CD4-positive, alpha-beta T cell treated with Interleukin-2 at 100 ng/mL for 4 hours (primary cell): ENCODE measurements around the gene PPP1R37.
"Not testable (repeated sequence)": the region's sequence is repeated elsewhere in the genome, so short reads cannot be mapped to it uniquely, and the experiment has no call there.

Experiments
- DNase-seq: peaks from one replicate; pipeline ENCODE4 v3.0.0-alpha.2; 2020; ENCODE audit warnings: low spot score

PPP1R37 gene

DNA sequence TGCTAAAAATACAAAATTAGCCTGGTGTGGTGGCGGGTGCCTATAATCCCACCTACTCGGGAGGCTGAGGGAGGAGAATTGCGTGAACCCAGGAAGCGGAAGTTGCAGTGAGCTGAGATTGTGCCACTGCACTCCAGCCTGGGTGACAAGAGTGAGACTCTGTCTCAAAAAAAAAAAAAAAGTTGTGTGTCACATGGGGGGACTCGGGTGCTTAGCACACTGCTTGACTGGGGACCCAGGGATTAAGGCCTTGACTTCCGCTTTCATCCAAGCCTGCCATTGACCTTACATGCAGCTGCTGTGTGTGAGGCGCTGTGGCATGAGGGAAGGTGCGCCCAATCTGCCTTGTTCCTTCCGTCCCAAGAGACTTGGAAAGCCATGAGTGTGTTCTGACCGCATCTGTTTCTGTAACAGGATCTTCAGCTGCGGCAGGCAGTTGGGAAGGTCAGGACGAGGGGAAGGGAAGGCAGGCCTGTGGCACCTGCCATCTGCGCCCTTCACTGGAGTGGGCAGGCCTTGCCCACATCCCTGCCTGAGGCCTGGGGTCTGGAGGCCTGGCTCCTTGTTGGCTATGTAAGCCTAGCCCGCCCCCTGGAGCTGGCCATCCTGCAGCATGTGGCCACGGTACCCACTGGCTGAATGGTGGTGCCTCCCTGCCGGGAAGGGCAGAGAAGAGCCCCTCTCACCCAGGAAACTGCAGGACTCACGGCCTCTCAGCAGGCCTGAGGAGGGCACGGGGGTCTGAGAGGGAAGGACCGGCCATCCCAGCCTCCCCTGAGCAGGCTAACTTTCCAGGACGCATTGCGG, 23.0 kb downstream of the PPP1R37 start:
- no peak for DNase-seq

DNA sequence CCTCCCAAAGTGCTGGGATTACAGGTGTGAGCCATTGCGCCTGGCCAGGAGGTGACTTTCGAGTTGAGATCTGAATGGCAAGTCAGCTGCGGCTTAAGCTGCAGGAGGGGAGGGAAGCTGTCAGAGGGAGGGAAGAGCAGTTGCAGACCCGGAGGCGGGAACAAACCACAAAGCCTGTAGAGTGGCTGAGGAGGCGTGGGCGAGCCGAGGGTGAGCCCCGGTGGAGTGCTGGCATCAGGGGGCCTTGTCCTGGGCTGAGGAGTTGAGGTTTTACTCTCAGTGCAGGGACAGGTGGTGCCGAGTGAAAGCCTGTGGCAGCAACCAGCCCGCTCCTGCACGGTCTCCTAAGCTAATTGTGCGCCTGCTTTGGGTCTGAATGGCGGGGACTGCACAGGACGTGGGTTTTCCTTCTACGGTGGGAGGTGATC, 24.2 kb downstream of the PPP1R37 start:
- DNase-seq, result peak; percentile 18

DNA sequence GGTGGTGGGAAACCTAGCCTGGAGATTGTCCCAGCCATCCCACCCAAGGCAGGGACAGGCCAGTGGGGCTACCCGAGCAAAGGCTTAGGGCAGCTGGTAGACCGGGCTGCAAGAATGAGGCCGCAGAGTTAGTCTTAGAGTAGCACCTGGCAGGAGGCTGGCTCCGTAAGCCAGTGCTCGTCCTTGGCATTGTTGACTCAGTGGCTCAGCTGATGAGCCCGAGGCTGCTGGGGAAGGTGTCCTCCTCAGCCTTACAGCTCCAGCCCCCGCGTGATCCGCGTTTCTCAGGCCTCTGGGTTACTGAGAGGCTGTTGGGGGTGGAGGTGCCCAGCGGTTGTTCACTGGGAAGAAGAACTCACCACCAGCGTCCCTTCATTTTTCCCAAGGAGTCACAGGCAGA, 24.7 kb downstream of the PPP1R37 start:
- DNase-seq, result no peak

DNA sequence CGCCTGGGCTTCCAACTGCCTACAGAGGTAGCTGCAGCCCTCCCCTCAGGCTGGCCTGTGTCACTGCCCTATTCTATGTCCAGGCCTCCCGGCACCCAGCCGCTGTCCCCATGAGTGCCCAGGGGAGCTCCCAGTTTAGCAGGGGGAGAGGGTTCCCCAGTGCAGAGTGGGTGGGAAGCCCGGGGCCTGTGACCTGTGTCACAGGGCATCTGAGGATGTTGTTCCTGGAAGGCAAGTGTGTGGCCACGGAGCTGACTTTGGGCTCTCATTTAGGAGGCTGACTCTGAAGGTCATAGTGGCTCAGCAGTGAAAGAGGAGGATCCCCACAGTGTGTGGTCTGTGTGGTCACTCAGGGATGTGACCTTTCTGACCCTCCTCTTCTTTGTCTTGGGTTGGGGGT, 25.1 kb downstream of the PPP1R37 start:
- DNase-seq, result no peak

DNA sequence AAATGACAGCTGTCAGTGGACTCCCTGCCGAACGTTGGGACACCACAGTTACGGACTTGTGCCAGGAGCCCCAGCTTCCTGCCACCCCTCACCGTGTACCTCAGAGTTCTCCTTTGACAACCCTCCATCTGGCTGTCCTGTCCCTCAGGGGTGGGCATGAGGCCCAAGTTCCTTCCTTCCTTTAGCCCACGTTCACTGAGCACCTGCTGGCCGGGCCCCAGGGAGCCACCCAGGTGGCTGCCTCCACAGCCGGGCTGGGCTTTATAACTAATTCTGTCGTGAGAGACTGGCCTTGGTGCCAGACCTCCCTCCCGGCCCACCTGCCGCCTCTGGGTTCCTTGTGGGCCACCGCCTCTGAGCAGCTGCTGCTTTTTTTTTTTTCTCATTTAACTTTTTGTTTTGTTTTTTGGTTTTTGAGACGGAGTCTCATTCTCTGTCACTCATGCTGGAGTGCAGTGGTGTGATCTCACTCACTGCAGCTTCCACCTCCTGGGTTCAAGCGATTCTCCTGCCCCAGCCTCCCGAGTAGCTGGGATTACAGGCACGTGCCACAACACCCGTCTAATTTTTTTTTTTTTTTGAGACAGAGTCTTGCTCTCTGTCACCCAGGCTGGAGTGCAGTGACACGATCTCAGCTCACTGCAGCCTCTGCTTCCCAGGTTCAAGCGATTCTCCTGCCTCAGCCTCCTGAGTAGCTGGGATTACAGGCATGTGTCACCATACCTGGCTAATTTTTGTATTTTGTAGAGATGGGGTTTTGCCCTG, 25.8 kb downstream of the PPP1R37 start:
- DNase-seq, result not testable (repeated sequence)

DNA sequence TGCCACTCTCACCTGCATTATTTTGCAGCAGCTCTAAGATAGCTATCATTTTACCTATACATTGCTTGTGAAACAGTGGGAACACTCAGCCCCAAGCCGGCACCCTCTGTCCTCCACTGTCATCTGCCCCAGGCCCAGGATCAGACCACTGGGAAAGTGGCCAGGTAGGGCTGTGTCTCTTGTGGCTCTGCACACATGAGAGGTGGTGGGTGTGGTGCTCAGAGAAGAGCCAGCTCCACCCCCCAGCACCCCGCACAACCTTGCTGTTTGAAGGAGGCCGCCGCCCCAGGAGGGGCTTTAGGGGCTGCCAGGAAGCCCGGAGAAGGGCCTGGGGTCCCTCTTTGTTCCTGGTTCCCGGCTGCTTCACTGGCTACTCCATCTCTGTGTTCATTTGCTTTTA, 26.6 kb downstream of the PPP1R37 start:
- no peak for DNase-seq

DNA sequence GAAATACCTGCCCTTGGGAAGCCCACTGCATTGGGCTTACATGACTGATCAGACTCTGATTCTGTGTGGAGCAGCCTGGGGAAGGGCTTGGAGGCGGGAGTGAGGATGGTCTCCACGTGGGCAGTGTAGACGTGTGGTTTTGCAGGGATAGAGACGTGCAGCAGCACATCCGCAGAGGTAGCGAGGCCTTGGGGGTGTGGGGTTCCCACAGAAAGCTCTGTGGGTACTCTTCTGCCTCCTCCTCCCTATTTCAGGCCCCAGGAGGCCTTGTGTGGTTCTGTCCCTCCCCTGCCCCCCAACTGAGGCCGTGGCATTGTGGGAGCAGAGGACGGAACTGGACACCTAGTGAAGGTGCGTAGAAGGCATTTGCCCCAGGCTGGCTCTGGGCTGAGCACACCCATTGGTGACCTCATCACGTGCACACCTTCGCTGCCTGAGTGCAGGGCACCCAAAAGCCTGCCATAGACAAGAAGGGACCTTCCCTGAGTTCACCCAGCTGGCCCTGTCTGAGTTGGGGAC, 28.9 kb downstream of the PPP1R37 start:
- DNase-seq, result no peak

DNA sequence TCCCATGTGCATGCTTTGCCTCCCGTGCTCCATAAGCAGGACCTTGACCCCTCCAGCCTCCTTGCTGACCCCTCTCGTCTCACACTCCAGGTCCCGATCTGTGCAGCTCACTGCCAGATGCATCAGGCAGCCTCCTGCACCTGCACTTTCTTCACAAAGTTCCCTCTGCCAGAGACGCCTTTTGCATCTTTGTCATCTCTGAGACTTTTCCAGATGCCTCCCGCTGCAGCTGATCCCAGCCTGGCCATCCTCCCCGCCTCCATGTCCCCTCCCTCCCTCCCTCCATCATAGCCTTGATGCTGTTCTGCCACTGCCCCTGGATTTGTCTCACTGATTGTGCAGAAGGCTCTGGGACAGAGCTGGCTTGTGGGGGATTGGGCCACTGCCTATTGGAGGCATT, 29.9 kb downstream of the PPP1R37 start:
- DNase-seq, result no peak

DNA sequence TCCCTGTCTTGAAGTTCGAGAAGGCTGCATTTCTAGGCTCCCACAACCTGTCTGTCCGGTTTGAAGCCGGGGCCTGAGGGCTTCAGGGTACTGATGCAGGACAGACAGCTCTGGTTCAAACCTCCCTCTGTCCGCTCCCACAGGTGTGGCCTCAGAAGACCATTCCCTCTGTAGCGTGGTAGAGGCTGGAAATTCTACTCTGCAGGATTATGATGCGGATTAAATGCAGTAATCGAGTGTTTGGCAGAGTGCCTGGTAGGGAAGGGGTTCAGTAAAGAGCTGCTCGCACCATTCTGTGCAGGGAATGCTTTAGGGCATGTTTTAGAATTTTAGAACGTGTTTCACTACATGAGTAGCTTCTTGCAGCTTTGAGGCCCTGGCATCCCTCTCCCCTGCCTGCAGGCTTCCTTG, 30.5 kb downstream of the PPP1R37 start:
- no peak for DNase-seq

DNA sequence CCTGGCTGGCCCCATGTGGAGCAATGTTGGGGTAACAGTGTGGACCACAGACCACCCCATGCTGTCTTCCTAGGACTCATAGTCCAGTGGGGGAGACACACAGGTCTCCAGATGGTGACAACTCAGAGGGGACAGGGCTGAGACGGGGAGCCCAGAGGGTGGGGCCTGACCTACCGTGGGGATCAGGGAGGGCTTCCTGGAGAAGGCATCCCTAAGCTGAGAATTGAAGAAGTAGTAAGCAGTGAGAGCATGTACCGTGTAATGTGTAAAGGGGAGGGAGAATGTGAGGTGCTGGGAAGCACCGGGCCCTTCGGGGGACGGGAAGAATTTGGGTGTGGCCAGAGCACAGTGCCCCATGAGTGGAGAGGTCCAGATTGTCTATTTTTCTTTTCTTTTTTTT, 31.0 kb downstream of the PPP1R37 start:
- no peak for DNase-seq

DNA sequence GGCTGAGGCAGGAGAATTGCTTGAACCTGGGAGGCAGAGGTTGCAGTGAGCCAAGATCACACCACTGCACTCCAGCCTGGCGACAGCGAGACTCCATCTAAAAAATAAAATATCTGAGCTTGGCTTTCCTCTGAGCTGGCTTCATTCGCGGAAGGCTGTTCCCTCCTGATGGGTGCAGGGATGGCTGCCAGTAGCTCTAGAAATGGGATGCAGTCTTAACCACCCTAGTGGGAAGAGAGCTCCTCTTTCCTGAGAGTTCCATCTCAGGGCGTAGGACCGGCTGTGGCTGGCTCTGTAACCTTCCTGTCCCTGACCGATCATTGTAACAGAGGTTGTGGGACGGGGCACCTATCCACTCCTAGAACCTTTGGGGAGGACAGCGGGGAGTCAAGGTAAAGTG, 32.4 kb downstream of the PPP1R37 start:
- no peak for DNase-seq

DNA sequence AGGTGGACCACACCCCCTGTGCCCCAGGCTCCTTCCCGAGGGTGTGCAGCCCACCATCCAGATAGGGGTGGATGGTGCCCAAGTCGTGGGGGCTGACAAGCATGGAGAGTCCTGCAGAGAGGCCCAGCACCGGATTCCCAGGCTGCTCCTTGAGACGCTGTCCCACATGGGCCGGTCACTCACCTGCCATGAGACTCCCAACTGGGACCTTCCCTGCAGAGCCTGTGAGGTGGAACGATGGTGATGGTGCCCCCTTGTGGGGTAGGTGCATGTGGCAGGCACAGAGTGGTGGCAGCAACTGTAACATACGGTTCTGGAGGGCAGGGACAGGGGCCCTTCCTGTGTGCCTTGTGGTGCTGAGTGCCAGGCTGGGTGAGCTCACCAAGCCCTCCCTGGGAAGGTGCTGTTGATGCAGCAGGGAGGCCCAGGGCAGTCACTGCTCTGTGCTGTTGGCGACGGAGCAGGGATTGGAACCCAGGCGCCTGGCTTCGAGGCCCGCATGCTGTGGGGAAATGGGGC, 33.1 kb downstream of the PPP1R37 start:
- peak; percentile 65 for DNase-seq

DNA sequence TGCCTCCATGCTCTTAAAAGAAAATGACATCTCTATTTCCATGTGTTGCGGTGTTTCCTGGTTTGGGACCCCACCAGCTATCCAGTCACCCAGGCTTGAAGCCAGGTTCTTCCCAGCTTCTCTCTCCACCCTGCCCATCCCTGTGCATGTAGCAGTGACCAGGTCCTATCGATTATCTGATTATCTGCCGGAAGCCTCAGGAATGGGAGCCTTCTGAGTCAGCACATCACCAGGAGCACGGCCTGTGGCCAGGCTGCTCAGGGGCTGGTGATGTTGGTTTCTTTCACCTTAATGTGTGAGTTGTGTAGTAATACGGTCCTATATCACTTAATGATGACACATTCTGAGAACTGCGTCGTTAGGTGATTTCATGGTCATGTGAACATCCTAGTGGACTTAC, 33.7 kb downstream of the PPP1R37 start:
- DNase-seq, result no peak

DNA sequence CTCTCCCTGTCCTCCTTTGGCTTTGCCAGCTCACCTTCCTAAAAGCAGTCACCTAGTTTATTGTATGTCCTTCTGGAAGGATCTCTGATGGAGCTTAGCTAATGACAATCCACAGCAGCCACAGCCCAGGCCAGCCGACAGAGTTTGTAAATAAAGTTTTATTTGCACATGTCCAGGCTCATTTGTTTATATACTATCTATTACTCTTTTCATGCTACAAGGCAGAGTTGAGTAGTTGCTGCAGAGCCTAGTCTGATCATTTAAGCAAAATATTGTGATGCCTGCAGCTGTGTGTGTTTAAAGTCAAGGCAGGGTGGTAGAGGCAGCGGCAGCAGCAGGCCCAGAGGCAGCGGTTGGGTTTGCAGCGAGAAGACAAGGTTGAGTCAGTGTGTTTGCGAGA, 35.2 kb downstream of the PPP1R37 start:
- no peak for DNase-seq

DNA sequence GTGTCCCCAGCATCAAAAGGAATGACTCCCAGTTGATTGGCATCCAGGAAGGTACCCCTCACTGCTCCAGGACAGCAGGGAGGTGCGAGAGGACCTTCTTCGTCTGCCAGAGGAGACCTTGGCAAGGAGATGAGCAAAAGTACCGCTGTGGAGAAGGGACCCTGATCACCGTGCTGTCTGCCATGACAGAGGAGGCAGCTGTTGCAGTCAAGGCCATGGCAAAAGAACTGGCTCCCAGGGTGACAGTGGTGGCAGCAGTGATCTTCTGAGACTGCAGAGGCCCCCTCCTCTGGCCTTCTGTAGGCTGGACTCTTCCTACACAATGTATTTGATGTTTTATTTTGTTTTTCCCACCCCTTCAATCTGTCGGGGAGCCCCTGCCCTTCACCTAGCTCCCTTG, 35.8 kb downstream of the PPP1R37 start:
- DNase-seq, result no peak

DNA sequence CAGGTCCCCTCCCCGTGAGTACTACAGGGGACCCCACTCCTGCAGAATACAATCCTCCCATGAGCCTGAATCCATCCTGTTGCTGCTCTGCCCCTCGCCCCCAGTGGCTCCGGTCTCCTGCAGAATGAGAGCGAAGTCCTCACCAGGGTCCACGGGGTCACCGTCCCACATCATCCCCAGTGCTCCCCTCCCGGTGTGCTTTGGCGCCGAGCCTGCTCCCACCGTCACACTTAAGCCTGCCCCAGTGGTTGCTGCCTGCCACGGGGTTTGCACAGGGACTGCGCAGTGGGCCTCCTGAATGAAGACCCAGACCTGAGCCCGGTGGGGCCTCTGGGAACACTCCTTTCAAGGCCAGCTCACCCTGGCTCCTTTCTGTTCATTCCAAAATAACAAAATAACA, 37.3 kb downstream of the PPP1R37 start:
- no peak for DNase-seq

DNA sequence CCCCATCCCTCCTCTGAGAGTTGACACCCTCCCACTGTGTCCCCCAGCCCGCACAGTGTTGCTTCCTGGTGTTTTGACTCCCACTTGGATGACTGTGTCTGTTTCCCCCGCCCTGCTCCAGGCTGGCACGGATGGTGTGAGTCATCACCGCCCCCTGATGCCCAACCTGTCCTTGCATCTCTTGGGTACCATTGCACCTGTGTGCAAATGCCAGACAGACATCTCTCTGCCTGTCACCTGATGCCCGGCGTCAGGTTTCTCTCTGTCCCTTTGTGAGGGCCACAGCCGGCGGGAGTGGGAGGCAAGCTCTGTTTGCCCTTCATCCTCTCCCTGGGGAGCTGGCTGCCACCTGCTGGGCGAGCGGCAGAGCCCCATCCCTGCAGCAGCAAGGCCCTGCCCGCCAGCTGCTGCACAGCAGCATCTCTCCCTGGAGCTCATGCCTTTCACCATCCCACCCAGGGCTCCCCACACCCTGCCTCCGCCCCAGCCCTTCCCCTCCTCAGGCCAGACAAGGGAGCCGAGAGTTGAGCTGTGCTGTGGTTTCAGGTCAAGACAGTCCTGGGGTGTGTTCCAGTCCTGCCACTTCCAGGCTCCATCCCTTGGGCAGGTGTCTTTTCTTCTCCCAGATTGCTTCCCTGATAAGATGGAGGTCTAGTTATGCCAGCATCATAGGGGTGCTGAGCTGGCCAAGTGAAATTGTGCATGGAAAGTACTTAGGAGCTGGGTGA, 38.1 kb downstream of the PPP1R37 start:
- DNase-seq, result no peak

DNA sequence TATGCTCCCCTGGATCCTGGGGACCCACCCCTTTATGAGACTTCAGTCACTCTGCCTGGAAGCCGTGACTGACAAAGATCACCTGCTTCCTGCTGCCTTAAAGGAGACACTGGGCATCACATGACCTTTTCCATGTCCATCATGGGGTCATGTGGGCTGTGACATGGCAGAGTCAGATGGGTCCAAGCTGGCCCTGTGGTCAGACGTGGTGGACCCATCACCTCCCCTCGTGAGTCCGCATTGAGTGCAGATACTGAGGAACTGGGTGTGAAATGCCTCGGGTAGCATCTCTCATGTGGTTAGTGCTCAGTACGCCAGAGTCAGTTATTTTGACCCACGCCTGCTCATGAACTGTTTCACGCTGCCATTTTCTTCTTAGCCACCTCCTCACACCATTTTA, 40.7 kb downstream of the PPP1R37 start:
- DNase-seq, result no peak

DNA sequence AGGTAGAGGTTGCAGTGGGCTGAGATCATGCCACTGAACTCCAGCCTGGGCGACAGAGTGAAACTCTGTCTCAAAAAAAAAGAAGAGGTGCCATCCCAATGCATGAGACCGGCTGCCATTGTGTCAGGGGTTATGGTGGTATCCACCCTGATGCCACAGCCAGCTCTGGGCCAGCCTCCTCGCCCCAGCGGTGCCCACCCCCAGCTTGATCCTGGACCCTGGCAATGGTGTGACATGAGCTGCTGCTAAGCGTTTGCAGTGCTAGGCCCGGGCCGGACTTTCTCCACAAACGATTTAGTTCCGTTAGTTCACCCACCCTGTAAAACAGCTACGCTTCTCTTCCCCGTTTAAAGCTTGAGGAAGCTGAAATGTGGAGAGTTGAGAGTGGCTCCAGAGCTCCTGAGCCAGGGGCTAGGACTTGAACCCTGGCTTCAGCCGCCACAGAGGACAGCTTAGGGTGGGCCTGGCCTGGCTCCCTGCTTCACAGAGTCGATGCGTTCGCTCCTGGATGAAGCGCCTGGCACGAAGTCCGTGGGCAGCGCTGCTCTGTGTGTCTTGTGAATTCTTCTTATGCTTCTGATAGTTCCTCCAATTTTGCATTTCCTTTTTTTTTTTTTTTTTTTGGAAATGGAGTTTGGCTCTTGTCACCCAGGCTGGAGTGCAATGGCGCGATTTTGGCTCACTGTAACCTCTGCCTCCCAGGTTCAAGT, 42.4 kb downstream of the PPP1R37 start:
- DNase-seq, result no peak

DNA sequence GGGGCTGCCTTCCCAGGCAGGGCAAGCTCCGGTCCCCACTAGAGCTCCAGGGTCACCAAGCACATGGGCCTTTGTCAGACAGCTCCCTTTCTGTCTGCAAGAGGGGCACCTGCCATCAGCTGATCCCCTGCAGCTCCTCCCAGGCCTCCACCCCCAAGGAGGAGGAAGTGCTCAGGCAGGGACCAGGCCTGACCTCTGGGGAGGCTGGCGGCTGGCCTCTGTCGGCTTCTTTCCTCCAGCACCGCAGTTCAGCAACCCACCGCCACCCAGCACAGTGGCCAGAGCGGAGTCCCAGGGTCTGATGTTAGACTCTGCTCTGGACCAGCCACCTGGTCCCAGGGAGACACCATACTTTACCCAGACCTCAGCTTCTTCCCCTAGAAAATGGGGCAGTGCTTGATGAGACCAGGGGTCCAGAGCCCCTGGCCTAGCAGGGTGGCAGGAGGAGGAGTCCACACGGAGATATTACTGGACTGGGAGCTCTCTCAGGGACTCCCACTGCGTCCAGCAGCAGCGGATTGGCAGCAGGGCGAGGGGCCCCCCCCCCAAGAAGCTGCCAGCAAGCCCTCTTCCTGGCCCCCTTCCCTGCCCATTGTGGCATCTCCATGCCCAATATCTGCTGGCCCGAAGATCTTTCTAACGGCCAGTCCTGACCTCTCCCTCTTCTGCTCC, 43.7 kb downstream of the PPP1R37 start:
- DNase-seq, result no peak

DNA sequence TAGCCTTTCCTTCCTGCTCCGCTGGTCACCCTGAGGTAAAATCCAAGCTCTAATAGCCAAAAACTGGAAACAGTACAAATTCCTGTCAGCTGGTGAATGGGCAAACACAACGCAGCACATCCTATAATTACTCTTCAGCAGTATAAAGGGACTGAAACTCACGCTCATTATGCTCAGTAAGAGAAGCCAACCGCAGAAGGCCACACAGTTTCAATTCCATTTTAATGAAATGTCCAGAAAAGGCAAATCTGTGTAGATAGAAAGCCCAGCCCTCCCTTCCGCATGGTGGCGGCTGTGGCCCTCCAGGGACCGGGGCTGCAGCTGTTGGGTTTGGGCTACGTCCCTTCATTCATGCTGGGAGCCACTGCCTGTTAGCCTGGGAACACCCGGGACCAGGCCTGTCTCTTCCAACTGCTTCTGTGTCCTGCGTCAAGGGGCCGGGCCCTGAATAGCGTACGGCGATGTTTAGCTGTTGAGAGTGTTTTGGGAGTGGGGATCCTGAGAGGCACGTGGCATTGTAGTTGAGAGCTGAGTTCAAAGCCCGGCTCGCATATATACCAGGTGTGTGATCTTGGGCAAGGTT, 44.3 kb downstream of the PPP1R37 start:
- DNase-seq, result no peak
